ENCODE data around the gene EBLN2. TPM values are rescaled to one million over a fixed set of nuclear protein-coding genes. Genes with fewer than 3 reads are reported as not detected.
A peak's percentile ranks its signal among the peaks of the same experiment; 100 is the strongest.

EBLN2 gene
- total and polyA plus RNA-seq, 4 donors: 0.61 to 18.5 (median 2.5) TPM

- 49 to 84% methylated on average over 4 of the region's 4 CpGs for WGBS, 2 donors
- TF ChIP-seq CTCF (IDR thresholded peaks at IDR 0.05; ENCODE audit: control extremely low read depth, extremely low read depth): no peak
- ATAC-seq (ENCODE audit: insufficient read depth, low FRiP score) (no peak), DNase-seq (no peak)
- Histone ChIP-seq H3K9me3 (ENCODE audit: control insufficient read depth in 4 of 4, insufficient read depth in 3 of 4, low read length in 3 of 4) (no peaks in the 10 kb centered on the region), H3K36me3 (ENCODE audit: control insufficient read depth in 4 of 4, insufficient read depth in 4 of 4, low read length in 4 of 4) (peaks cover 0 to 3% (median 1%) of the 10 kb centered on the region in 4 donors), H3K4me1 (ENCODE audit: control insufficient read depth in 5 of 5, insufficient read depth in 5 of 5, low read length in 5 of 5) (peaks cover 0 to 32% (median 0%) of the 10 kb centered on the region in 5 donors), H3K27me3 (ENCODE audit: control insufficient read depth in 3 of 3, insufficient read depth in 3 of 3, low read length in 2 of 3) (no peaks in the 10 kb centered on the region), H3K27ac (ENCODE audit: low read depth in 1 of 2, low read length in 1 of 2) (no peak overlapping the region), H3K9ac (ENCODE audit: insufficient read depth in 1 of 2, low read length in 2 of 2) (no peak overlapping the region), H3K4me3 (no peak overlapping the region)
Observed at GRCh38 chr3:73021301-73021835, 40.1 kb upstream of the EBLN2 start.

DNA sequence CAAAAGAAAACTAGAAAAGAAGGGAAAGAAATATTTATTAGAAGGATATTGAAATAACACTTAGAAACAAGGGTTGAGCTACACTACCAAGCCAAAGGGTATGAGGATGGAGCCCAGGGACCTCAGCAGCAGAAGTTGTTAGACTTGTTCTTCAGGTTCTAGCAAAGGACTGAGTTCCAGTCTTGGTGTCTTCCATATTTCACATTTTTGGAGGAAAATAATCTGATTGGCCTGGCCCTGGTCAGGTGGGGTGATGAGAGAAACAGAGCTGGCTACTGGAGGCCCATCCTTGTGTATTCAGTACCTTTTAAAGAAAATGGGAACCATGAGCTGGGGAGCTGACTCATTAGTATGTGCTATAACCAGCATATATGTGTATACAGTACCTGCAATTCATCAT is 36.6 kb upstream of the EBLN2 start:
- Histone ChIP-seq H3K27me3 (ENCODE audit: control insufficient read depth in 3 of 3, insufficient read depth in 3 of 3, low read length in 2 of 3) (no peaks in the 10 kb centered on the region), H3K36me3 (ENCODE audit: control insufficient read depth in 4 of 4, insufficient read depth in 4 of 4, low read length in 4 of 4) (peaks cover 0 to 3% (median 0%) of the 10 kb centered on the region in 4 donors), H3K9me3 (ENCODE audit: control insufficient read depth in 4 of 4, insufficient read depth in 3 of 4, low read length in 3 of 4) (no peaks in the 10 kb centered on the region), H3K4me3 (no peak overlapping the region), H3K9ac (ENCODE audit: insufficient read depth in 1 of 2, low read length in 2 of 2) (no peak overlapping the region), H3K27ac (ENCODE audit: low read depth in 1 of 2, low read length in 1 of 2) (peak overlapping the region in 1 of 2 donors; percentile 57), H3K4me1 (ENCODE audit: control insufficient read depth in 5 of 5, insufficient read depth in 5 of 5, low read length in 5 of 5) (peaks cover 0 to 27% (median 6%) of the 10 kb centered on the region in 5 donors)
- ATAC-seq (ENCODE audit: insufficient read depth, low FRiP score) (no peak), DNase-seq (no peak)
- no peak for TF ChIP-seq CTCF (IDR thresholded peaks at IDR 0.05; ENCODE audit: control extremely low read depth, extremely low read depth)

DNA sequence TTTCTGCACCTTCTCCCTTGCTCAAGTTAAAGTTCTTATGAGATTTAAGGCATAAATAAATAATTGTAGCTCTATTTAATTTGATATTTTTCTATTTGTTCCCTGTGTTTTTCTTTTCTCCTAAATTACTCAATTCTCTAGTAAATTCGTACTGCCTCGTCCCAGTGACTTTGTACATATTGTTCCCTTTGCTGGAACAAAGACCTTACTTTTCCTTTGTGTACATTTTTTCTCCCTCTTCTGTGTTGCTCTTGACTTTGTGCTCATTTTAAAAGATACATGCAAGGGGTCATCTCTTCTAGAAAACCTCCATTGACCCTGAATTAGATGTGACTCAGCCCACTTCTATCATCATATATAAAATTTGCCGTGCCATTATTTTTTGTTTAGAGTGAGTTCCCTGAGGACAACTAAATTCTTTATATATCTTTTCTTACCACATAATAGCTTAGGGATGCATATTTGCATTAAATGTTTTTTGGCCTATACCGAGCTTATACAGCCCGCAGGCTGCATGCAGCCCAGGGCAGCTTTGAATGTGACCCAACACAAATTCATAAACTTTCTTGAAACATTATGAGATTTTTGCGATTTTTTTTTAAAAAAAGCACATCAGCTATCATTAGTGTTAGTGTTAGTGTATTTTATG is 35.2 kb upstream of the EBLN2 start:
- Histone ChIP-seq H3K9me3 (ENCODE audit: control insufficient read depth in 4 of 4, insufficient read depth in 3 of 4, low read length in 3 of 4) (no peaks in the 10 kb centered on the region), H3K9ac (ENCODE audit: insufficient read depth in 1 of 2, low read length in 2 of 2) (no peak overlapping the region), H3K4me1 (ENCODE audit: control insufficient read depth in 5 of 5, insufficient read depth in 5 of 5, low read length in 5 of 5) (peaks cover 0 to 29% (median 6%) of the 10 kb centered on the region in 5 donors), H3K27ac (ENCODE audit: low read depth in 1 of 2, low read length in 1 of 2) (no peak overlapping the region), H3K4me3 (no peak overlapping the region), H3K36me3 (ENCODE audit: control insufficient read depth in 4 of 4, insufficient read depth in 4 of 4, low read length in 4 of 4) (peaks cover 0 to 2% (median 0%) of the 10 kb centered on the region in 4 donors), H3K27me3 (ENCODE audit: control insufficient read depth in 3 of 3, insufficient read depth in 3 of 3, low read length in 2 of 3) (no peaks in the 10 kb centered on the region)
- no peak for ATAC-seq (ENCODE audit: insufficient read depth, low FRiP score)
- TF ChIP-seq CTCF (IDR thresholded peaks at IDR 0.05; ENCODE audit: control extremely low read depth, extremely low read depth): no peak
- 76 to 91% methylated on average over 6 of the region's 6 CpGs for WGBS, 2 donors
- DNase-seq: no peak
